HepG2 (cell line): ENCODE data around the gene ATXN7L3. TPM values are rescaled to one million over a fixed set of nuclear protein-coding genes. Genes with fewer than 3 reads are reported as not detected.

Experiments
- ATF7-NPFF ChIP-seq: sonication (generic); formaldehyde crosslinking; IDR thresholded peaks from 2 replicates; pipeline ENCODE4 v1.8.1; 2023; ENCODE audit warnings: mild to moderate bottlenecking, low read depth, missing genetic modification reagents, moderate library complexity
- ATRX ChIP-seq: sonication (generic); formaldehyde crosslinking; IDR thresholded peaks from 2 replicates; pipeline ENCODE4 v1.4.0; 2020; ENCODE audit warnings: missing genetic modification reagents, borderline replicate concordance
- DR1 ChIP-seq: sonication (generic); formaldehyde crosslinking; IDR thresholded peaks from 2 replicates; pipeline ENCODE4 v1.8.0; 2021; ENCODE audit warnings: mild to moderate bottlenecking, missing genetic modification reagents, inconsistent platforms
- ELF4 ChIP-seq: sonication (generic); formaldehyde crosslinking; IDR thresholded peaks from 2 replicates; pipeline ENCODE4 v1.5.0; 2020; ENCODE audit warnings: missing genetic modification reagents, mild to moderate bottlenecking, moderate library complexity, borderline replicate concordance
- HNRNPH1 ChIP-seq: fragments of 200-400 bp; formaldehyde crosslinking; optimal IDR thresholded peaks from 2 replicates; pipeline ENCODE3; 2017; ENCODE audit warnings: mild to moderate bottlenecking, low read depth, low read length
- KLF15 ChIP-seq: sonication (generic); formaldehyde crosslinking; IDR thresholded peaks from 2 replicates; pipeline ENCODE4 v1.8.1; 2023; ENCODE audit warnings: borderline replicate concordance, mild to moderate bottlenecking, inconsistent platforms, missing genetic modification reagents, mixed read lengths
- PRPF4 ChIP-seq: fragments of 200-400 bp; formaldehyde crosslinking; IDR thresholded peaks from 2 replicates; pipeline ENCODE4 v1.6.1; 2016; ENCODE audit warnings: low read length, low read depth; ENCODE audit not compliant: poor library complexity, severe bottlenecking
- ZBTB7A ChIP-seq: sonication (generic); formaldehyde crosslinking; IDR thresholded peaks from 2 replicates; pipeline ENCODE4 v1.8.0; 2022; ENCODE audit warnings: mild to moderate bottlenecking, missing genetic modification reagents
- ZEB1 ChIP-seq: IDR thresholded peaks from 2 replicates; pipeline ENCODE4 v1.6.1; 2012; ENCODE audit warnings: mild to moderate bottlenecking, low read depth, inconsistent platforms; ENCODE audit not compliant: insufficient replicate concordance
- ZNF343 ChIP-seq: sonication (generic); formaldehyde crosslinking; IDR thresholded peaks from 2 replicates; pipeline ENCODE4 v1.4.0; 2020; ENCODE audit warnings: mild to moderate bottlenecking, missing genetic modification reagents
- ZNF484 ChIP-seq: sonication (generic); formaldehyde crosslinking; IDR thresholded peaks from 2 replicates; pipeline ENCODE4 v1.5.1; 2020; ENCODE audit warnings: mild to moderate bottlenecking, low read depth, missing genetic modification reagents, borderline replicate concordance
- ZNF746 ChIP-seq: sonication (generic); formaldehyde crosslinking; IDR thresholded peaks from 2 replicates; pipeline ENCODE4 v1.8.0; 2022; ENCODE audit warnings: mild to moderate bottlenecking, missing genetic modification reagents
- ZNF776 ChIP-seq: sonication (generic); formaldehyde crosslinking; IDR thresholded peaks from 2 replicates; pipeline ENCODE4 v1.4.0; 2020; ENCODE audit warnings: mild to moderate bottlenecking, missing genetic modification reagents
- ZNF83 ChIP-seq: sonication (generic); formaldehyde crosslinking; IDR thresholded peaks from 2 replicates; pipeline ENCODE4 v1.4.0; 2020; ENCODE audit warnings: missing genetic modification reagents, mild to moderate bottlenecking, borderline replicate concordance
- polyA plus RNA-seq, 8 experiments: library from polyadenylated mRNA; depleted of rRNA in 3 of 8; stranded (reverse) in 7 of 8; unstranded in 1 of 8; fragments of >200 nt; fragmentation: Illumina TruSeq in 4 of 8; extraction: Trizol in 4 of 8; gene quantifications; 2 replicates each; pipeline versions ENCODE4 v1.2.1 to v1.2.3, GENCODE V29; 2011 to 2016; ENCODE audit warnings: low read depth in 4 of 8, missing spikeins in 1 of 8, mixed read lengths in 1 of 8; ENCODE audit not compliant: insufficient read depth in 1 of 8
- total RNA-seq, 5 experiments: library from RNA; depleted of rRNA; stranded (reverse); fragments of >200 nt; fragmentation: Illumina TruSeq; extraction: Trizol; gene quantifications; 2 replicates each; pipeline ENCODE4 v1.2.3, GENCODE V29; 2016; ENCODE audit warnings: low read depth in 1 of 5
- TF ChIP-seq, protein P1 (sequence below): sonication (generic); formaldehyde crosslinking; IDR thresholded peaks from 2 replicates; pipeline ENCODE4 v1.4.0; 2020; ENCODE audit warnings: missing genetic modification reagents, mild to moderate bottlenecking, borderline replicate concordance
- TF ChIP-seq, protein P2 (sequence below): sonication (generic); formaldehyde crosslinking; IDR thresholded peaks from 2 replicates; pipeline ENCODE4 v1.8.1; 2023; ENCODE audit warnings: missing genetic modification reagents, mild to moderate bottlenecking, borderline replicate concordance
- TF ChIP-seq, protein P3 (sequence below): sonication (generic); formaldehyde crosslinking; IDR thresholded peaks from 2 replicates; pipeline ENCODE4 v1.5.0; 2020; ENCODE audit warnings: missing genetic modification reagents
- TF ChIP-seq, protein P4 (sequence below), 2 experiments: sonication (generic) in 1 of 2; formaldehyde crosslinking in 1 of 2; IDR thresholded peaks; 2 replicates each; pipeline versions ENCODE4 v1.4.0 to v1.6.1; 2016 to 2020; ENCODE audit warnings: borderline replicate concordance in 1 of 2, low read depth in 1 of 2, mild to moderate bottlenecking in 1 of 2, missing genetic modification reagents in 1 of 2
- TF ChIP-seq, protein P5 (sequence below): IDR thresholded peaks from 2 replicates; pipeline ENCODE4 v1.6.1; 2016; ENCODE audit warnings: low read depth, borderline replicate concordance

ATXN7L3 gene
- total and polyA plus RNA-seq, 2 of the 13 experiments (the other 11 are each of a cell fraction or from before 2014, with no cell fraction given) = 44.5 to 59.1 TPM

DNA sequence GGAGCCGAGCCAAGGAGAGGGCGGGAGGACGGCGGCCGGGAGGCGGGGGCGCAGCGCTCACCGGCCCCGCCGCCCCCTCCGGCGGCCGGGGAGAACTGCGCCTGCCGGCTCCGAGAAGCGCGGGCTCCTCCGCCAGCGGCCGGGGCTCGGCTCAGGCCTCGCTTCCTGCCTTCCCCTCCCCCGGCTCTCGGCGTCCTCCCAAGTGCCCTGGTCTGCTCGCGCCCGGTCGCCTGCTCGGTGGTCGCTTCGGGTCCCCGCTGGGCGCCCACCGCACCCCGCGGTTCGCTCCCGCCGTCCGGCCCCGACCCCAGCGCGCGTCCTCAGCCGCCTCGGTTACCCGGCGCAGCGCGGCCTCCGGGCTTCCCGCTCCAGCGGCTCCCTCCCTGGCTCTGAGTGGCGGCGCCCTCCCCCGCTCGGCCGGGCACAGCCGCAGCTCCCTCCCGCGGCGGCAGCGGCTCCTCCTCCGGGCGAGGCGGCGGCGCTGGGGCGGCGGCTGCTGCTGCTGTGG lies 19.5 kb upstream of the ATXN7L3 start (continued):
- TF ChIP-seq, protein P1, sequence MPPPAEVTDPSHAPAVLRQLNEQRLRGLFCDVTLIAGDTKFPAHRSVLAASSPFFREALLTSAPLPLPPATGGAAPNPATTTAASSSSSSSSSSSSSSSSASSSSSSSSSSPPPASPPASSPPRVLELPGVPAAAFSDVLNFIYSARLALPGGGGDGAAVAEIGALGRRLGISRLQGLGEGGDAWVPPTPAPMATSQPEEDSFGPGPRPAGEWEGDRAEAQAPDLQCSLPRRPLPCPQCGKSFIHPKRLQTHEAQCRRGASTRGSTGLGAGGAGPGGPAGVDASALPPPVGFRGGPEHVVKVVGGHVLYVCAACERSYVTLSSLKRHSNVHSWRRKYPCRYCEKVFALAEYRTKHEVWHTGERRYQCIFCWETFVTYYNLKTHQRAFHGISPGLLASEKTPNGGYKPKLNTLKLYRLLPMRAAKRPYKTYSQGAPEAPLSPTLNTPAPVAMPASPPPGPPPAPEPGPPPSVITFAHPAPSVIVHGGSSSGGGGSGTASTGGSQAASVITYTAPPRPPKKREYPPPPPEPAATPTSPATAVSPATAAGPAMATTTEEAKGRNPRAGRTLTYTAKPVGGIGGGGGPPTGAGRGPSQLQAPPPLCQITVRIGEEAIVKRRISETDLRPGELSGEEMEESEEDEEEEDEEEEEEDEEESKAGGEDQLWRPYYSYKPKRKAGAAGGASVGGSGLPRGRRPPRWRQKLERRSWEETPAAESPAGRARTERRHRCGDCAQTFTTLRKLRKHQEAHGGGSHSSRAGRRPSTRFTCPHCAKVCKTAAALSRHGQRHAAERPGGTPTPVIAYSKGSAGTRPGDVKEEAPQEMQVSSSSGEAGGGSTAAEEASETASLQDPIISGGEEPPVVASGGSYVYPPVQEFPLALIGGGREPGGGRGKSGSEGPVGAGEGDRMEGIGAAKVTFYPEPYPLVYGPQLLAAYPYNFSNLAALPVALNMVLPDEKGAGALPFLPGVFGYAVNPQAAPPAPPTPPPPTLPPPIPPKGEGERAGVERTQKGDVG (CRISPR knock-in tag) = no peak
- TF ChIP-seq, protein P2, sequence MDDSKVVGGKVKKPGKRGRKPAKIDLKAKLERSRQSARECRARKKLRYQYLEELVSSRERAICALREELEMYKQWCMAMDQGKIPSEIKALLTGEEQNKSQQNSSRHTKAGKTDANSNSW (CRISPR knock-in tag) = no peak; the same call in 1 of the 2 replicates
- no peak for TF ChIP-seq ZNF484
- peak; percentile 66; the same call in 1 of the 2 replicates for TF ChIP-seq ZNF83
- TF ChIP-seq, protein P3, sequence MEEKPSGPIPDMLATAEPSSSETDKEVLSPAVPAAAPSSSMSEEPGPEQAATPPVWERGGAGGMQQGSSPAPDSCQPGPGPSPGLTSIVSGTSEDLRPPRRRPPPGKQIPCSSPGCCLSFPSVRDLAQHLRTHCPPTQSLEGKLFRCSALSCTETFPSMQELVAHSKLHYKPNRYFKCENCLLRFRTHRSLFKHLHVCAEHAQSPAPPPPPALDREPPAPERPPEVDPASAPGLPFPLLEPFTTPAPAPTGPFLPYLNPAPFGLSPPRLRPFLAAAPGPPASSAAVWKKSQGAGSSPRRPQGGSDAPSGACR (CRISPR knock-in tag) = no peak
- TF ChIP-seq, protein P4, sequence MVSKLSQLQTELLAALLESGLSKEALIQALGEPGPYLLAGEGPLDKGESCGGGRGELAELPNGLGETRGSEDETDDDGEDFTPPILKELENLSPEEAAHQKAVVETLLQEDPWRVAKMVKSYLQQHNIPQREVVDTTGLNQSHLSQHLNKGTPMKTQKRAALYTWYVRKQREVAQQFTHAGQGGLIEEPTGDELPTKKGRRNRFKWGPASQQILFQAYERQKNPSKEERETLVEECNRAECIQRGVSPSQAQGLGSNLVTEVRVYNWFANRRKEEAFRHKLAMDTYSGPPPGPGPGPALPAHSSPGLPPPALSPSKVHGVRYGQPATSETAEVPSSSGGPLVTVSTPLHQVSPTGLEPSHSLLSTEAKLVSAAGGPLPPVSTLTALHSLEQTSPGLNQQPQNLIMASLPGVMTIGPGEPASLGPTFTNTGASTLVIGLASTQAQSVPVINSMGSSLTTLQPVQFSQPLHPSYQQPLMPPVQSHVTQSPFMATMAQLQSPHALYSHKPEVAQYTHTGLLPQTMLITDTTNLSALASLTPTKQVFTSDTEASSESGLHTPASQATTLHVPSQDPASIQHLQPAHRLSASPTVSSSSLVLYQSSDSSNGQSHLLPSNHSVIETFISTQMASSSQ (IDR thresholded peaks at IDR 0.05; ENCODE audit: low read depth) = no peak
- TF ChIP-seq, protein P4 (CRISPR knock-in tag; IDR thresholded peaks at IDR 0.05; ENCODE audit: borderline replicate concordance) = no peak
- TF ChIP-seq ELF4 = no peak
- no peak for TF ChIP-seq HNRNPH1
- TF ChIP-seq DR1 (CRISPR knock-in tag) = peak; percentile 22; the same call in 1 of the 2 replicates
- TF ChIP-seq ZNF343 (CRISPR knock-in tag) = no peak
- TF ChIP-seq ZEB1 = no peak
- TF ChIP-seq, protein P5, sequence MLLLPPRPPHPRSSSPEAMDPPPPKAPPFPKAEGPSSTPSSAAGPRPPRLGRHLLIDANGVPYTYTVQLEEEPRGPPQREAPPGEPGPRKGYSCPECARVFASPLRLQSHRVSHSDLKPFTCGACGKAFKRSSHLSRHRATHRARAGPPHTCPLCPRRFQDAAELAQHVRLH (CRISPR knock-in tag) = 0 out of 2 replicates have a peak, but pooled peaks have one; percentile 26
- no peak for TF ChIP-seq ZBTB7A
- TF ChIP-seq KLF15 (CRISPR knock-in tag) = 0 out of 2 replicates have a peak, but pooled peaks have one; percentile 35
- TF ChIP-seq PRPF4 = no peak
- TF ChIP-seq ZNF746 (CRISPR knock-in tag) = no peak
- TF ChIP-seq ATRX (CRISPR knock-in tag) = no peak
- TF ChIP-seq ATF7-NPFF (CRISPR knock-in tag) = peak; percentile 65; the same call in 1 of the 2 replicates
- TF ChIP-seq ZNF776 = peak; percentile 69; the same call in 1 of the 2 replicates
